OCI-LY3 (cell line): ENCODE measurements around the gene NR5A1.

Experiments
- EZH2phosphoT487 ChIP-seq: fragments of 200-600 bp; shearing (Covaris generic); IDR thresholded peaks from 2 replicates; pipeline ENCODE4 v1.6.1; 2018; ENCODE audit warnings: antibody characterized with exemption, mixed run types, low read depth
- TF ChIP-seq, protein P1 (sequence below): fragments of 200-600, 300-600 bp; sonication (generic); IDR thresholded peaks from 2 replicates; pipeline ENCODE4 v1.5.1; 2014; ENCODE audit warnings: antibody characterized with exemption, low read length, low read depth

DNA sequence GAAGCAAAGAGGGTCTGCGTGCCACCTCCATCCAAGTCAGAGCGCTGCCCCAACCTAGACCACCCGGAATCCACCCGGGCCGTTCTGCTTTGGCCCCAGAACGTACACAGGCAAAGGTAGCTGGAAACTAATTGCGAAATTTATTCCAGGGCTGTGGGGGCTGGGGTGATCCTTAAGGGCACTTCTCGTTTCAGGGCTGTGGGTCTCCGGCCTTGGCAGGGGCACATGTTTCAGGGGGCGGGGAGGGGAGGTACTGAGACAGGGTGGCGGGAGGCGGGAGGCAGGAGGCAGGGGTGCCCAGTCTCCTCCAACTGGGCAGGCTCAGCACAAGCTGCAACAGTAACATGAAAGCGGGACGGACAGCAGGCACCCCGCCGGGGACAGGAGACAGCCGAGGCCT lies 26.1 kb downstream of the NR5A1 start:
- TF ChIP-seq, protein P1, sequence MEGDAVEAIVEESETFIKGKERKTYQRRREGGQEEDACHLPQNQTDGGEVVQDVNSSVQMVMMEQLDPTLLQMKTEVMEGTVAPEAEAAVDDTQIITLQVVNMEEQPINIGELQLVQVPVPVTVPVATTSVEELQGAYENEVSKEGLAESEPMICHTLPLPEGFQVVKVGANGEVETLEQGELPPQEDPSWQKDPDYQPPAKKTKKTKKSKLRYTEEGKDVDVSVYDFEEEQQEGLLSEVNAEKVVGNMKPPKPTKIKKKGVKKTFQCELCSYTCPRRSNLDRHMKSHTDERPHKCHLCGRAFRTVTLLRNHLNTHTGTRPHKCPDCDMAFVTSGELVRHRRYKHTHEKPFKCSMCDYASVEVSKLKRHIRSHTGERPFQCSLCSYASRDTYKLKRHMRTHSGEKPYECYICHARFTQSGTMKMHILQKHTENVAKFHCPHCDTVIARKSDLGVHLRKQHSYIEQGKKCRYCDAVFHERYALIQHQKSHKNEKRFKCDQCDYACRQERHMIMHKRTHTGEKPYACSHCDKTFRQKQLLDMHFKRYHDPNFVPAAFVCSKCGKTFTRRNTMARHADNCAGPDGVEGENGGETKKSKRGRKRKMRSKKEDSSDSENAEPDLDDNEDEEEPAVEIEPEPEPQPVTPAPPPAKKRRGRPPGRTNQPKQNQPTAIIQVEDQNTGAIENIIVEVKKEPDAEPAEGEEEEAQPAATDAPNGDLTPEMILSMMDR = no peak
- no peak for TF ChIP-seq EZH2phosphoT487
